ENCODE results near the gene RIMS3. TPM values are rescaled to one million over a fixed set of nuclear protein-coding genes. Genes with fewer than 3 reads are reported as not detected.
A peak's percentile ranks its signal among the peaks of the same experiment; 100 is the strongest.

RIMS3 gene
- total RNA-seq, 1 donor from 2014 or later, result 26.0 TPM

- Mint-ChIP-seq H3K9me3 (ENCODE audit: low read depth) (no peaks in the 10 kb centered on the region), H3K27ac (ENCODE audit: unreplicated experiment) (peak overlapping the region; percentile 95), H3K4me3 (ENCODE audit: unreplicated experiment) (peak overlapping the region; percentile 84), H3K36me3 (ENCODE audit: low read depth) (no peaks in the 10 kb centered on the region), H3K27me3 (ENCODE audit: low read depth) (no peaks in the 10 kb centered on the region), H3K4me1 (ENCODE audit: low read depth) (peaks cover 55% of the 10 kb centered on the region)
- TF ChIP-seq CTCF (IDR thresholded peaks at IDR 0.05), result no peak
- no peak for DNase-seq (ENCODE audit: low spot score)
These were observed 45.3 kb upstream of the RIMS3 start for GRCh38 chr1:40710581-40711315.

GRCh38 chr1:40709802-40710278 lies 44.4 kb upstream of the RIMS3 start:
- H3K4me1 Mint-ChIP-seq (ENCODE audit: low read depth), result peaks cover 51% of the 10 kb centered on the region
- DNase-seq (ENCODE audit: low spot score), result no peak
- no peak for TF ChIP-seq CTCF (IDR thresholded peaks at IDR 0.05)
- no peaks in the 10 kb centered on the region for H3K27me3 Mint-ChIP-seq (ENCODE audit: low read depth)
- H3K36me3 Mint-ChIP-seq (ENCODE audit: low read depth), result no peaks in the 10 kb centered on the region
- H3K27ac Mint-ChIP-seq (ENCODE audit: unreplicated experiment), result peak overlapping the region; percentile 95
- H3K4me3 Mint-ChIP-seq (ENCODE audit: unreplicated experiment), result peak overlapping the region; percentile 84
- H3K9me3 Mint-ChIP-seq (ENCODE audit: low read depth), result no peaks in the 10 kb centered on the region

DNA sequence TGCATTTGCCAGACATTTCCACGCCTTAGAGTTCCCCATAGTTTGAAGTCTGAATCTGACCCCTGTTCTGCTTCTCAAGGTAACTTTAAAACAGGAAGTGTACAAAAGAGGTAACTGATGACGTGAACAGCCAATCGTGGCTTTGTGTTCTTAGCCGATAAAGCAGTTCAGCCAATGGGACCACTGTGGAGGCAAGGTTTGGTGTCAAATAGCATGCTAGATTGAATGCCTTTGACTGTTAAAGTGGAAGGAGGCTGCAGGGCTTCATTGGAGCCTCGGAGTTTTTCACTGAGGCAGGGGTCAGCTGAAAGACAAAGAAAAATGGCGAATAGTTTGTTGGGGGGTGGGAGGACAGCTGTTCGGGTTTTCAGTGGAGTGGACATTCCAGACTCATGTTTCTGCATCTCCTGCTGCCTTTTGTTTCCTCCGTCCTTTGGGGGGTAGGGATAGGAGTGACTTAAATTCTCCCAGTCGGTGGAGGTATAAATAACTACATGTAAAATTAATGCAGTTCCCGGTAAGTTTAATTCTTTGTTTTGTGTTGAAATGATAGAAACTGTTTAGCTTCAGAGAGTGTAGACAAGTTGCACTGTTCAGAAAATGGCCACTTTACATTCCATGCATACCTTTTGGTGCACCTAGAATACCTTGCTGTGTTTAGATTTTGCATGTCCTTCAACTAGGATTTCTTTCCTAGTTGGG lies 43.8 kb upstream of the RIMS3 start:
- Mint-ChIP-seq H3K4me3 (ENCODE audit: unreplicated experiment) (peak overlapping the region; percentile 84), H3K4me1 (ENCODE audit: low read depth) (peaks cover 51% of the 10 kb centered on the region), H3K27me3 (ENCODE audit: low read depth) (no peaks in the 10 kb centered on the region), H3K27ac (ENCODE audit: unreplicated experiment) (peak overlapping the region; percentile 95), H3K9me3 (ENCODE audit: low read depth) (no peaks in the 10 kb centered on the region), H3K36me3 (ENCODE audit: low read depth) (no peaks in the 10 kb centered on the region)
- TF ChIP-seq CTCF (IDR thresholded peaks at IDR 0.05), result no peak
- DNase-seq (ENCODE audit: low spot score), result no peak

GRCh38 chr1:40708750-40709099 lies 43.2 kb upstream of the RIMS3 start:
- no peaks in the 10 kb centered on the region for H3K36me3 Mint-ChIP-seq (ENCODE audit: low read depth)
- no peak for DNase-seq (ENCODE audit: low spot score)
- H3K27ac Mint-ChIP-seq (ENCODE audit: unreplicated experiment), result peak overlapping the region; percentile 95
- peaks cover 52% of the 10 kb centered on the region for H3K4me1 Mint-ChIP-seq (ENCODE audit: low read depth)
- H3K27me3 Mint-ChIP-seq (ENCODE audit: low read depth), result no peaks in the 10 kb centered on the region
- H3K4me3 Mint-ChIP-seq (ENCODE audit: unreplicated experiment), result peak overlapping the region; percentile 84
- no peaks in the 10 kb centered on the region for H3K9me3 Mint-ChIP-seq (ENCODE audit: low read depth)
- no peak for TF ChIP-seq CTCF (IDR thresholded peaks at IDR 0.05)

- no peak for DNase-seq (ENCODE audit: low spot score)
- Mint-ChIP-seq H3K4me3 (ENCODE audit: unreplicated experiment) (no peak overlapping the region), H3K36me3 (ENCODE audit: low read depth) (no peaks in the 10 kb centered on the region), H3K4me1 (ENCODE audit: low read depth) (peaks cover 48% of the 10 kb centered on the region), H3K27ac (ENCODE audit: unreplicated experiment) (no peak overlapping the region), H3K27me3 (ENCODE audit: low read depth) (no peaks in the 10 kb centered on the region), H3K9me3 (ENCODE audit: low read depth) (no peaks in the 10 kb centered on the region)
- TF ChIP-seq CTCF (IDR thresholded peaks at IDR 0.05), result no peak
These were observed 41.1 kb upstream of the RIMS3 start for GRCh38 chr1:40706626-40707025.
